22Rv1 (cell line): ENCODE results near the gene SLC25A51.

Experiments
- H3K27ac ChIP-seq: fragments of 450-650 bp; 2 replicates; pipeline ENCODE4 v1.5.1; 2017
- ZFX ChIP-seq: fragments of 450-650 bp; IDR thresholded peaks from 2 replicates; pipeline ENCODE4 v1.6.1; 2017; ENCODE audit warnings: antibody characterized with exemption, borderline replicate concordance
- TF ChIP-seq, protein P1 (sequence below): fragments of 450-650 bp; IDR thresholded peaks from 2 replicates; pipeline ENCODE4 v1.5.1; 2017; ENCODE audit warnings: mild to moderate bottlenecking

The SLC25A51 gene

DNA sequence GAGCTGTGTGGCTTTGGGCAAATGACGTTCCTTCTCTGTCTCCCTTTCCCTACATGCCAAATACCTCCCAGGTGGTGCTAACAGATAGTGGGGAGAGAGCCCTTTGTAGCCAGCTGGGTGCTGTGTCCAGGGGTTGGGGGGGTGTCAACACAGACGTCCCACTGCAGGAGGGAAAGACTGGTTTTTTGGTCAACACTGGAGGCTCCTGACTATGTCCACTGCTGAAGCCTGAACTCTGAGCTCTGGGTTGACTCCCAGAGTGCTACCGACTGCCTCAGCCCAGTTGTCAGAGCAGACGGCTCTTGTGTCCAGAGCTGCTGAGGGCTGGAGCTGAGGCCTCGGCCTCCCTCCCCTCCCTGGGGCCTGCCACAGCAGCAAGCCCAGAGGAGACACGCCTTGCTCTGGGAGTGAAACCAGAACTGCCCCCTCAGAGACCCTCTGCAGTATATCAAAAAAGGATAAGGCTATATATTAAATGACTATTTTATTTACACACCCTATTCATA is 14.8 kb upstream of the SLC25A51 start:
- H3K27ac ChIP-seq, result no peak overlapping the region
- TF ChIP-seq, protein P1, sequence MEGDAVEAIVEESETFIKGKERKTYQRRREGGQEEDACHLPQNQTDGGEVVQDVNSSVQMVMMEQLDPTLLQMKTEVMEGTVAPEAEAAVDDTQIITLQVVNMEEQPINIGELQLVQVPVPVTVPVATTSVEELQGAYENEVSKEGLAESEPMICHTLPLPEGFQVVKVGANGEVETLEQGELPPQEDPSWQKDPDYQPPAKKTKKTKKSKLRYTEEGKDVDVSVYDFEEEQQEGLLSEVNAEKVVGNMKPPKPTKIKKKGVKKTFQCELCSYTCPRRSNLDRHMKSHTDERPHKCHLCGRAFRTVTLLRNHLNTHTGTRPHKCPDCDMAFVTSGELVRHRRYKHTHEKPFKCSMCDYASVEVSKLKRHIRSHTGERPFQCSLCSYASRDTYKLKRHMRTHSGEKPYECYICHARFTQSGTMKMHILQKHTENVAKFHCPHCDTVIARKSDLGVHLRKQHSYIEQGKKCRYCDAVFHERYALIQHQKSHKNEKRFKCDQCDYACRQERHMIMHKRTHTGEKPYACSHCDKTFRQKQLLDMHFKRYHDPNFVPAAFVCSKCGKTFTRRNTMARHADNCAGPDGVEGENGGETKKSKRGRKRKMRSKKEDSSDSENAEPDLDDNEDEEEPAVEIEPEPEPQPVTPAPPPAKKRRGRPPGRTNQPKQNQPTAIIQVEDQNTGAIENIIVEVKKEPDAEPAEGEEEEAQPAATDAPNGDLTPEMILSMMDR, result no peak
- TF ChIP-seq ZFX, result no peak

DNA sequence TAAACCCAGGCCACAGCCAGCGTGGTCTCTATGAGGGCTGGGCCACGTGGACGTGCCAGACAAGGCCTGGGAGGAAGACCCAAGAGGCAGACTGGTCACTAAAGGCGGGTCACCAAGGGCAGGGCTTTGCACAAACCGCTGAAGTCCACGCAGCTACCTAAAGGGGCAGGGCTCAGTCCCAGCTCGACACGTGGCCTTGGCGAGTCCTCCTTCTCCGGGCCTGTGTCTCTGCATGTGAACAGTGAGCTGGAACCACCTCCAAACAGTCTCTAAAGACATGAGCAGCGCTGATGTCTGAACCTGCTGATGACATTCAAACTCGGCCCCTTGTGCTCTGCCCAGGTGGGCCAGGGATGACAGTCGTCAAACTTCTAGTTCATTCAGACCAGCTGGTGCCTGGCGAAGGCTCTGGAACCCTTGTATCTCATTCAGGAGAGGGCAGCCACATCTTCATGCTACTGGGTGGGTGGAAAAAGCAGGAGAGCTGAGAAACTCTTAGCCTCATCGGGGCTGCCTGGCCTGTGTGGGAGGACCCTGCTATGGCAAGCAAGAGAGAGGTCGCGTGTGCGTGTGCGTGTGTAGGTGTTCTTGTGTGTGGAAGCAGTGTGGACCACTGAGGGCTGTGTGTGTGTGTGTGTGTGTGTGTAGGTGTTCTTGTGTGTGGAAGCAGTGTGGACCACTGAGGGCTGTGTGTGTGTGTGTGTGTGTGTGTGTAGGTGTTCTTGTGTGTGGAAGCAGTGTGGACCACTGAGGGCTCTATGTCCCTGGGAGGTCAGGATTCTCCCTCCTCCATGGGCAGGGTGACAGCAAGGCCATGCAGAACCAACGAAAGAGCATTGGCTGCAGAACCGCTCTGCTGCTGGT is 14.1 kb upstream of the SLC25A51 start:
- no peak overlapping the region for H3K27ac ChIP-seq
- TF ChIP-seq, protein P1, result no peak
- TF ChIP-seq ZFX, result no peak

DNA sequence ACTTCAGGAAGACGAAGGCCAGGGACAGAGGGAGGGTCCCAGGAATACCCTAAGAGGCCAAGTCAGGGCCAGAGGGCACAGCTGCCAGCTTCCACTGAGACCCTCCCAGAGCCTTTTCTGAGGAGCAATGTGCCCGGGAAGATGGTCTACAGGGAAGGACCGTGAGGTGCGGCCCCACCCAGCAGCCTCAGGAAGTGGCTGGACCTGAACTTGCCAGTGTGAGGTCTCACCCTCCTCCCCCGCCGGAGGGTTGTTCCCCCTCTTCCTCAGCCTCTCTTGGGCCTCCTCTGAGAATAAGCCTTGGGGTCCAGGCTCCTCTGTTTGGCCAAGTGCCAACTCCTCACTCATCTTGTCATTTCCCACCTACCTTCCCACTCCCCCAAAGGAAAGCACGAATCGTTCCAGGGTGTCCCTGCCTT is 13.4 kb upstream of the SLC25A51 start:
- H3K27ac ChIP-seq, result no peak overlapping the region
- TF ChIP-seq, protein P1, result no peak
- no peak for TF ChIP-seq ZFX

DNA sequence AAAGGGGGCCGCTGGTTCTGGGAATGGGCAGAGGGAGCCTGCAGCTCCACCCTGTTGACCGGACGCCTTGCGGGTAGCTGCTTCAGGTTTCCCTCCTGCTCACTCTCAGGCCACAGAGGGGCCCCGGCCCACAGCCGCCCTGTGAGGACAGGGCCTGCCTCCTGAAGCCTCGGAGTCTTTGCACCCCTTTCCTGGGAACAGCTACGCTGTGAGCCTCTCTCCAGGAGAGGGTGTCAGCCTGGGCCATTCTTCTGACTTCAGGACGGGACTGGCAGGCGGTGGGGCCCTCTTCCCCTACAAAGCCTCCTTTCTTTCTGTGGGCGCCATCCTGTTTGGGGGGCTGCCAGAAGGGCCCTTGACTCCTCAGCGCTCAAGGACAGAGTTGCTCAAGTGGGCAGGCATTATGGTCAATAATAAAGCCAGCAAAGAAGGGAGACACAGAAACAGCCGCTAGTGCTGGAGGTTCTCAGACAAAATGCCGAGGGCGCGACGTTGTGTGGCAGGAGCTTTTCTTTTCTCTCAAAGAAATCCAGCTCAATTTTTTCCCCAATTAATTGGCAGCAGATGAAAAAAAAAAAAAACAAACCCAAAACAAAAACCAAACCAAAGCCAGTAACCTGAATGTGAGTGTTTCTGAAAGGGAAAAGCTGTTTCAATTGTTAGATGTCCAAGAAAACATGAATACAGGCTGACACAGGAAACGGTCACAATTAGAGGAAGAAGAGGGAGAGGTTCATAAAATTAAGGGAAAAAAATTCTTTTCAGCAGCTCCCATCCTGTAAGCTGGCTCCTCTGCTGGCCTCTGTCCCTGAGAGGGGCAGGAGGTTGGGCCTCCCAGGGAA is 12.8 kb upstream of the SLC25A51 start:
- H3K27ac ChIP-seq, result no peak overlapping the region
- TF ChIP-seq, protein P1, result no peak
- no peak for TF ChIP-seq ZFX

DNA sequence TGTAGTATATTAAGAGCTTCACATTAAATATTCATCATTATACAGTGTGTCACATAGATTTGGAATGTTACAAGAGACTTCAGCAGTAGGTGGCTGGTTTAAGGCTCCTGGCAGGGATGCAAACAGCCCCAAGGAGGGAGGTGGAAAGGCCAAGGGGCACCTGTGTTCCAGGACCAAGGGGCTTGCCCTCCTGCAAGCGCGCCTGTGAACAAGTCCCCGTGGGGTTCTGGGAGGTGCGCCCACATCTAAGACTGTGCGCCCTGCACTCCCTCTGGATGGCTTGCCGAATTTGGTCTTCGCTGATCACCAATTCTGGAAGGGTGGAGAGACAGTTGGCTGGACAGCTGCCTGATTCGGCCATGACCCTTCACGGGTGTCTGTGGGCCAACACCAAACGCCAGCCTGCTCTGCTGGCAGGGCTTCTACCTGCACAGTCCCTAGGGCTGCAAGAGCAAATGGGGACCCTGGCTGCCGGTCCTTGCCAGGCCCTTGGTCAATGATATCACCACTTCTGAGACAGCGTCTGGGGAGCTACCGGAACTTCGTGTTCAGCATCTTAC is 12.1 kb upstream of the SLC25A51 start:
- no peak overlapping the region for H3K27ac ChIP-seq
- no peak for TF ChIP-seq ZFX

DNA sequence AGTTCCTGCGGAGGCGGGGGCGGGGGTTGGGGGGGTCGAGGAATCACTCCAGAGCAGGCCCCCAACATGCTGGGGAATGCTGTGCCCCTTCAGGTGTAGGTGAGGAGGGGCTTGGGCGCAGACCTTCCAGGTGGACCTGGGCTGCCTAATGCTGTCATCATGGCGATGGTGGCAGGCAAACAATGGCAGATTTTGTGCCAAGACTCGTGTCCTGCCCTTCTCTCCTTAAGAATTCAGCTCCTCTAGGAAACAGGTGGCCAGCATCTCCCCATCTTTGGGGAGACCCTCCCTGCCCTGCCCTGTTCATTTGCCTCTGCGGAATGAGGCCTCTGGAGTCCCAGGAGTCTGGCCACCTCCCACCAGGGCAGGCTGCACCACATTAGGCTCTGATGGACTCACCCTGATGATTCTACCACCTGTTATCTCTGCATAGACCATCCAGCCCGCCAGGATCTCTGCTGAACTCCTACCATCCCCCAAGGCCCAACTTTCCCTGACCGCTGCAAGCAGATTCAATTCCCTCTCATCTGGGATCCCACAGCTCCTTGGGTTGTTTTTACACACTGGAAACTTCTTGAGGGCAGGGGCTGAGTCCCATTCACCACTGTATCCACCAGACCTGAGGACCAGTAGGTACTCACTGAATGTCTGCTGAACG is 10.9 kb upstream of the SLC25A51 start:
- no peak overlapping the region for H3K27ac ChIP-seq
- no peak for TF ChIP-seq ZFX
- TF ChIP-seq, protein P1, result no peak

DNA sequence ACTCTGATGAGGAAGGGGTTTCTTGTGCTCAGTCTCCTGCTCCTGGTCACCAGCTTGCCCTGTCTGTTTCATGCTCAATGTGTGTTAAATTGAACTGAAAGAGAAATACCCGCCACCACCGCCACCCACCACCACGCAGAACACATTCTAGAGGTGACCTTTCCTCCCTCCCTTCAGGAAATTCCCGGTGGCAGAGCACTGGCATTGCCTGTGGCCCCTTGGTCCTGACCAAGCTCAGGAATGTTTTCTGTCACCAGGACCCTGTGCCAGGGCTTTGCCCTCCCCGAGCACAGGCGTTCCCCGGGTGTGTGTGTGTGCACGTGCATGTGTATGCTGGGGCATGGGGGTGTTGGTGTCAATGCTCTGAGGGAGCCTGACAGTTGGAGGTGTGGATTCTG is 10.2 kb upstream of the SLC25A51 start:
- no peak for TF ChIP-seq ZFX
- TF ChIP-seq, protein P1, result no peak
- H3K27ac ChIP-seq, result no peak overlapping the region
